Osteoblast (primary cell): Measurements from ENCODE around the gene DHODH. TPM values are rescaled to one million over a fixed set of nuclear protein-coding genes. Genes with fewer than 3 reads are reported as not detected.
"Not testable (repeated sequence)": the region's sequence is repeated elsewhere in the genome, so short reads cannot be mapped to it uniquely, and the experiment has no call there.

Experiments used
- DNase-seq: peaks from one replicate; pipeline ENCODE4 v3.0.0; 2011; ENCODE audit warnings: low spot score, mixed read lengths; ENCODE audit not compliant: insufficient read length; ENCODE audit errors: missing footprints
- H2AFZ ChIP-seq: 2 replicates; pipeline ENCODE4 v1.6.0; 2011; ENCODE audit warnings: mild to moderate bottlenecking, low read length
- H3K27ac ChIP-seq: 2 replicates; pipeline ENCODE4 v1.5.1; 2011; ENCODE audit warnings: mild to moderate bottlenecking, low read depth, low read length, moderate library complexity
- H3K27me3 ChIP-seq: 2 replicates; pipeline ENCODE4 v1.6.0; 2012; ENCODE audit warnings: mild to moderate bottlenecking, control low read depth, inconsistent platforms, low read length, moderate library complexity; ENCODE audit not compliant: insufficient read depth
- H3K36me3 ChIP-seq: 2 replicates; pipeline ENCODE4 v1.5.1; 2011; ENCODE audit warnings: mild to moderate bottlenecking, low read length, control low read depth, moderate library complexity; ENCODE audit not compliant: insufficient read depth
- H3K4me1 ChIP-seq: 2 replicates; pipeline ENCODE4 v1.5.1; 2011; ENCODE audit warnings: mild to moderate bottlenecking, low read length, control low read depth, moderate library complexity; ENCODE audit not compliant: insufficient read depth
- H3K4me2 ChIP-seq: 2 replicates; pipeline ENCODE4 v1.6.0; 2011; ENCODE audit warnings: mild to moderate bottlenecking, low read length; ENCODE audit not compliant: insufficient read depth
- H3K4me3 ChIP-seq: fragments of 200-600 bp; sonication (generic); 3 replicates; pipeline ENCODE4 v1.5.1; 2012; ENCODE audit warnings: mild to moderate bottlenecking, low read length, inconsistent platforms; ENCODE audit not compliant: insufficient read depth
- H3K79me2 ChIP-seq: 2 replicates; pipeline ENCODE4 v1.6.0; 2012; ENCODE audit warnings: mild to moderate bottlenecking, low read length, control low read depth, inconsistent platforms; ENCODE audit not compliant: insufficient read depth
- H3K9me3 ChIP-seq: 2 replicates; pipeline ENCODE4 v1.5.1; 2011; ENCODE audit warnings: low read depth, low read length, control low read depth
- H4K20me1 ChIP-seq: 2 replicates; pipeline ENCODE4 v1.6.0; 2012; ENCODE audit warnings: mild to moderate bottlenecking, low read length, control low read depth; ENCODE audit not compliant: insufficient read depth
- CTCF ChIP-seq: IDR thresholded peaks from 2 replicates; pipeline ENCODE4 v1.5.1; 2011; ENCODE audit warnings: mild to moderate bottlenecking, low read depth, low read length, moderate library complexity; ENCODE audit errors: extremely low read depth
- total RNA-seq: library from RNA; depleted of rRNA; stranded (reverse); fragments of >200 nt; gene quantifications from 2 replicates; pipeline ENCODE4 v1.2.3, GENCODE V29; 2012

DHODH gene
- total RNA-seq, 1 donor = 4.7 TPM

GRCh38 chr16:72002619-72003018 lies 5.9 kb upstream of the DHODH start:
- Histone ChIP-seq H2AFZ (no peak overlapping the region), H3K27me3 (peaks cover 3% of the 10 kb centered on the region), H3K4me1 (no peaks in the 10 kb centered on the region), H3K4me2 (no peak overlapping the region), H3K4me3 (no peak overlapping the region), H3K27ac (no peak overlapping the region), H3K9me3 (no peaks in the 10 kb centered on the region), H3K79me2 (no peaks in the 10 kb centered on the region), H4K20me1 (no peaks in the 10 kb centered on the region), H3K36me3 (no peaks in the 10 kb centered on the region)
- no peak for TF ChIP-seq CTCF
- DNase-seq = no peak

- H4K20me1 ChIP-seq, H3K9me3 ChIP-seq, H3K27ac ChIP-seq, H2AFZ ChIP-seq, DNase-seq, H3K4me1 ChIP-seq, H3K79me2 ChIP-seq, H3K27me3 ChIP-seq, H3K36me3 ChIP-seq: not testable (repeated sequence)
- Histone ChIP-seq H3K4me3 (peak overlapping the region; percentile 100), H3K4me2 (peak overlapping the region; percentile 85)
Measured at GRCh38 chr16:72008065-72008423, 500 bp upstream of the DHODH start.

GRCh38 chr16:72009779-72010178 lies 1.2 kb downstream of the DHODH start:
- TF ChIP-seq CTCF = no peak

GRCh38 chr16:72012607-72013006 lies 4.1 kb downstream of the DHODH start:
- Histone ChIP-seq H3K4me1 (peaks cover 8% of the 10 kb centered on the region), H3K79me2 (no peaks in the 10 kb centered on the region), H3K36me3 (peaks cover 3% of the 10 kb centered on the region), H3K27ac (no peak overlapping the region), H3K9me3 (no peaks in the 10 kb centered on the region), H2AFZ (no peak overlapping the region), H3K27me3 (no peaks in the 10 kb centered on the region), H4K20me1 (peaks cover 3% of the 10 kb centered on the region), H3K4me3 (no peak overlapping the region), H3K4me2 (no peak overlapping the region)
- DNase-seq = no peak
- no peak for TF ChIP-seq CTCF

More at GRCh38 chr16:72009779-72010178, 1.2 kb downstream of the DHODH start:
- Histone ChIP-seq H4K20me1 (peaks cover 3% of the 10 kb centered on the region), H3K79me2 (no peaks in the 10 kb centered on the region), H3K9me3 (no peaks in the 10 kb centered on the region), H2AFZ (no peak overlapping the region), H3K36me3 (no peaks in the 10 kb centered on the region), H3K27ac (no peak overlapping the region), H3K4me1 (peaks cover 8% of the 10 kb centered on the region), H3K4me3 (no peak overlapping the region), H3K27me3 (no peaks in the 10 kb centered on the region), H3K4me2 (no peak overlapping the region)
- no peak for DNase-seq
